ENCODE results near the gene CPA4. TPM values are rescaled to one million over a fixed set of nuclear protein-coding genes. Genes with fewer than 3 reads are reported as not detected.

The CPA4 gene
- total RNA-seq, 1 donor from 2014 or later = not detected

DNA sequence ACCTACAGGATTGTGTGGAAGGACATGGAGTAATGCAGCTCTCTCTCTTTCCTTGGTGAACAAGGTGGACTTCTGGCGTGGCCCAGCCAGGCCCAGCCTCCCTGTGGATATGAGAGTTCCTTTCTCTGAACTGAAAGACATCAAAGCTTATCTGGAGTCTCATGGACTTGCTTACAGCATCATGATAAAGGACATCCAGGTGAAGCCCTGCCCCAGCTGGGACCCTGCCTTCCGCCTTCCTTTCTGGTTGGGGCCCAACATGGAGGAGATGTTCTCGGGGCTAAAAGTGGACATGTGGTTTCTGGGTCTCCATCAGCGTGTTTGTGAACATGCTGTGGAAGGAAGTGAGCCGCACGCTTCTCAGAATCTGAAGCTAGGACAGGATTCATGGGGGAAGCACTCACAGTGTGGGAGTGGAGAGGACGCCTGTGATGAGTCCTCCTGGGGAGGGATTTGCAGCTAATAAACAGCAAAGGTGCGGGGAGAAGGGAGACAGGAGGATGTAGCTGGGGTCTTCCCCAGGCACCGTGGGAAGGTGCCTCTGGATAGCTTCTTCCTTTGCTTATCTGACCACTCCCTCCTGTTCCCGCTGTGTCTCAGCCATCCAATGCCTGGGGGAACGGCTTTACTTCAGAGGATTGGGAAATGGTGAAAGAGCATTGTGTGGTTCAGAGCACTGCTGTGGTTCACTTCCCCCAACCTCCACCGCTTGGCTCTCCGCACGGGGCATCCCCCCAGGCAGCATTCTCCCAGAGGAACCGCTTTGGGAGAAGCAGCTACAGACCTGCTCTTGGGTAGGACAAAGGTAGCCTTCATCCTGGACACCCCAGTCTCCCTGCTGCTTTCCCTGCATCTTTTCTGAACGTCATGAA lies 57.2 kb downstream of the CPA4 start:
- Mint-ChIP-seq H3K9me3 (ENCODE audit: unreplicated experiment) (no peaks in the 10 kb centered on the region), H3K27ac (ENCODE audit: unreplicated experiment) (peak overlapping the region; percentile 52), H3K36me3 (ENCODE audit: low read depth, unreplicated experiment) (peaks cover 3% of the 10 kb centered on the region), H3K4me3 (ENCODE audit: unreplicated experiment) (peak overlapping the region; percentile 18), H3K27me3 (ENCODE audit: unreplicated experiment) (peaks cover 9% of the 10 kb centered on the region), H3K4me1 (ENCODE audit: unreplicated experiment) (peaks cover 18% of the 10 kb centered on the region)
- no peak for DNase-seq (ENCODE audit: low spot score)
- no peak for TF ChIP-seq CTCF (IDR thresholded peaks at IDR 0.05; ENCODE audit: unreplicated experiment)

DNA sequence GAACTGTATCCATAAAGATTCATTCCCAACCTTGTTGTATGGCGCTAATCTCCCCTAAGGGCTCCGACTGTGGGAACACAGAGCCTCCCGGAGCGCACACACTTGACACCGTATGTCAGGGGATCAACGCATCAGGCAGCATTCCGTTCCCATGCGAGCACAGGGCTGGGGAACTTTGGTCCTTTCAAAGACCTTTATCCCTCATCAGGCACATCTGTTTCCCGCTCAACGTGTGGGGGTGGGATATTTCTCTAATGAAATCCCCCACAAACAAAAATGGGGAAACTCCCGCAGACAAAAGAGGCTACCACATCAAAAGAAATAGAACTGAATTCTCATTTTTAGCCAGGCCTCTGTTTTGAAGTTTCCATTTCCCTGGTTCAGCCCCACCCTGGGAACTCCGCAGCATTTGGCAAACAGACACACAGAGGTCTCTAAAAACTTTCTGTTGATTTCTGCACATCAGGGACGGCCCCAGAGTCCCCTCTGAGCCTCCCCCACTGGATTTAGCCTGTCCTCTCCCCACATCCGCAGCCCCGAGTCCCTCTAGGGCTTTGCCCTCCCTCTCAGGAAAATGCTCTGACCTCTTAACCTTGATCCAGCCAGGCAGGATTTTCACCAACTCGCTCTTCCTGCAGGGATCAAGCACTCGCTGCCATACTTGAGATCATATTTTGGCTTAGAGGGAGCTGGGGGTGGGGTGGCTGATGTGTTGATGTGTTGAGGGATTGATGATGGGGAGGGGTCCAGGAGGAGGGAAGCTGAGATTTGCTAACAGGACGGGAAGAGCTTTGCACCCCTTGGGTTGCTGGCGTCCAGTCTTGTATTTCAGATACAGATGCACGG lies 58.2 kb downstream of the CPA4 start:
- DNase-seq (ENCODE audit: low spot score) = no peak
- no peak overlapping the region for H3K27ac Mint-ChIP-seq (ENCODE audit: unreplicated experiment)
- H3K4me3 Mint-ChIP-seq (ENCODE audit: unreplicated experiment) = no peak overlapping the region
- peaks cover 9% of the 10 kb centered on the region for H3K27me3 Mint-ChIP-seq (ENCODE audit: unreplicated experiment)
- H3K4me1 Mint-ChIP-seq (ENCODE audit: unreplicated experiment) = peaks cover 19% of the 10 kb centered on the region
- no peaks in the 10 kb centered on the region for H3K9me3 Mint-ChIP-seq (ENCODE audit: unreplicated experiment)
- TF ChIP-seq CTCF (IDR thresholded peaks at IDR 0.05; ENCODE audit: unreplicated experiment) = no peak
- H3K36me3 Mint-ChIP-seq (ENCODE audit: low read depth, unreplicated experiment) = no peaks in the 10 kb centered on the region

- DNase-seq (ENCODE audit: low spot score) = no peak
- Mint-ChIP-seq H3K27me3 (ENCODE audit: unreplicated experiment) (peaks cover 9% of the 10 kb centered on the region), H3K36me3 (ENCODE audit: low read depth, unreplicated experiment) (no peaks in the 10 kb centered on the region), H3K4me3 (ENCODE audit: unreplicated experiment) (no peak overlapping the region), H3K4me1 (ENCODE audit: unreplicated experiment) (peaks cover 25% of the 10 kb centered on the region), H3K27ac (ENCODE audit: unreplicated experiment) (no peak overlapping the region), H3K9me3 (ENCODE audit: unreplicated experiment) (no peaks in the 10 kb centered on the region)
- no peak for TF ChIP-seq CTCF (IDR thresholded peaks at IDR 0.05; ENCODE audit: unreplicated experiment)
Observed at GRCh38 chr7:130351791-130352090, 58.8 kb downstream of the CPA4 start.

- H3K4me3 Mint-ChIP-seq (ENCODE audit: unreplicated experiment) = no peak overlapping the region
- H3K4me1 Mint-ChIP-seq (ENCODE audit: unreplicated experiment) = peaks cover 28% of the 10 kb centered on the region
- H3K9me3 Mint-ChIP-seq (ENCODE audit: unreplicated experiment) = no peaks in the 10 kb centered on the region
- DNase-seq (ENCODE audit: low spot score) = no peak
- H3K36me3 Mint-ChIP-seq (ENCODE audit: low read depth, unreplicated experiment) = no peaks in the 10 kb centered on the region
- peaks cover 9% of the 10 kb centered on the region for H3K27me3 Mint-ChIP-seq (ENCODE audit: unreplicated experiment)
- no peak overlapping the region for H3K27ac Mint-ChIP-seq (ENCODE audit: unreplicated experiment)
- no peak for TF ChIP-seq CTCF (IDR thresholded peaks at IDR 0.05; ENCODE audit: unreplicated experiment)
Observed at GRCh38 chr7:130352194-130353074, 59.5 kb downstream of the CPA4 start.
